Neural cell (in vitro differentiated cells): ENCODE data around the gene PPP1R9B. TPM values are rescaled to one million over a fixed set of nuclear protein-coding genes. Genes with fewer than 3 reads are reported as not detected.

Experiments used
- H2AFZ ChIP-seq: fragments of 200-600, 300-800 bp; sonication (generic), shearing (Covaris generic); 2 replicates; pipeline ENCODE4 v1.6.0; 2014; ENCODE audit warnings: low read depth, mild to moderate bottlenecking, antibody characterized with exemption, low read length, moderate library complexity
- H3F3A ChIP-seq: fragments of 200-600 bp; shearing (Covaris generic); 2 replicates; pipeline ENCODE4 v1.6.1; 2016; ENCODE audit warnings: mild to moderate bottlenecking, moderate library complexity, mixed read lengths, antibody characterized with exemption, low read length; ENCODE audit not compliant: insufficient read depth, poor library complexity, severe bottlenecking
- H3K27ac ChIP-seq: fragments of 200-600, 300-800 bp; sonication (generic), shearing (Covaris generic); 2 replicates; pipeline ENCODE4 v1.5.1; 2014; ENCODE audit warnings: mild to moderate bottlenecking, low read length, moderate library complexity
- H3K27me3 ChIP-seq: fragments of 300-800, 200-600 bp; sonication (generic), shearing (Covaris generic); 2 replicates; pipeline ENCODE4 v1.6.0; 2014; ENCODE audit warnings: mild to moderate bottlenecking, low read depth, low read length, moderate library complexity; ENCODE audit not compliant: insufficient read depth
- H3K36me3 ChIP-seq: fragments of 300-800, 200-600 bp; sonication (generic), shearing (Covaris generic); 2 replicates; pipeline ENCODE4 v1.5.1; 2014; ENCODE audit warnings: mild to moderate bottlenecking, antibody characterized with exemption, low read length, moderate library complexity; ENCODE audit not compliant: insufficient read depth
- H3K4me2 ChIP-seq: fragments of 300-800, 200-600 bp; sonication (generic), shearing (Covaris generic); 2 replicates; pipeline ENCODE4 v1.6.0; 2014; ENCODE audit warnings: mild to moderate bottlenecking, low read length
- H3K4me3 ChIP-seq: fragments of 300-800, 200-600 bp; sonication (generic), shearing (Covaris generic); 2 replicates; pipeline ENCODE4 v1.5.1; 2014; ENCODE audit warnings: mild to moderate bottlenecking, low read length, moderate library complexity
- H3K79me2 ChIP-seq: fragments of 200-600 bp; shearing (Covaris generic); replicated peaks from 2 replicates; pipeline ENCODE4 v1.6.0; 2014; ENCODE audit warnings: mild to moderate bottlenecking, low read length, moderate library complexity; ENCODE audit not compliant: insufficient read depth
- H3K9ac ChIP-seq: fragments of 300-800, 200-600 bp; sonication (generic), shearing (Covaris generic); 2 replicates; pipeline ENCODE4 v1.6.1; 2016; ENCODE audit warnings: mild to moderate bottlenecking, low read length, mixed read lengths
- H3K9me2 ChIP-seq: fragments of 200-600 bp; shearing (Covaris generic); 2 replicates; pipeline ENCODE4 v1.6.1; 2016; ENCODE audit warnings: mild to moderate bottlenecking, low read length, mixed read lengths; ENCODE audit not compliant: insufficient read depth
- H3K9me3 ChIP-seq: fragments of 200-600, 300-800 bp; sonication (generic), shearing (Covaris generic); 2 replicates; pipeline ENCODE4 v1.6.1; 2016; ENCODE audit warnings: mild to moderate bottlenecking, mixed run types, low read length, moderate library complexity, mixed read lengths
- H4K20me1 ChIP-seq: fragments of 200-600 bp; shearing (Covaris generic); 2 replicates; pipeline ENCODE4 v1.6.1; 2016; ENCODE audit warnings: mild to moderate bottlenecking, mixed run types; ENCODE audit not compliant: insufficient read depth
- CTCF ChIP-seq: fragments of 450-650 bp; IDR thresholded peaks from 2 replicates; pipeline ENCODE4 v1.5.1; 2014; ENCODE audit warnings: antibody characterized with exemption, mild to moderate bottlenecking, moderate library complexity; ENCODE audit not compliant: poor library complexity, severe bottlenecking
- EP300 ChIP-seq: fragments of 450-650 bp; conservative IDR thresholded peaks from 2 replicates; pipeline ENCODE4 v1.6.1; 2014; ENCODE audit warnings: antibody characterized with exemption, mild to moderate bottlenecking, moderate library complexity; ENCODE audit not compliant: poor library complexity, severe bottlenecking
- EZH2 ChIP-seq: fragments of 200-600, 300-800 bp; shearing (Covaris generic), sonication (generic); IDR thresholded peaks from 2 replicates; pipeline ENCODE4 v1.6.1; 2014; ENCODE audit warnings: antibody characterized with exemption, low read length, borderline replicate concordance, mild to moderate bottlenecking; ENCODE audit not compliant: insufficient read depth, poor library complexity, severe bottlenecking
- MXI1 ChIP-seq: fragments of 450-650 bp; conservative IDR thresholded peaks from 2 replicates; pipeline ENCODE4 v1.6.1; 2014; ENCODE audit warnings: antibody characterized with exemption, mild to moderate bottlenecking; ENCODE audit not compliant: poor library complexity, severe bottlenecking
- POLR2AphosphoS5 ChIP-seq: IDR thresholded peaks from 2 replicates; pipeline ENCODE4 v1.6.1; 2012
- RAD21 ChIP-seq: fragments of 450-650 bp; conservative IDR thresholded peaks from 2 replicates; pipeline ENCODE4 v1.6.1; 2014; ENCODE audit warnings: antibody characterized with exemption, mild to moderate bottlenecking, moderate library complexity
- REST ChIP-seq: IDR thresholded peaks from 2 replicates; pipeline ENCODE4 v1.6.1; 2012; ENCODE audit warnings: borderline replicate concordance
- SMC3 ChIP-seq: fragments of 450-650 bp; conservative IDR thresholded peaks from 2 replicates; pipeline ENCODE4 v1.6.1; 2014; ENCODE audit warnings: antibody characterized with exemption, mild to moderate bottlenecking, moderate library complexity; ENCODE audit not compliant: poor library complexity
- TAF1 ChIP-seq: IDR thresholded peaks from 2 replicates; pipeline ENCODE4 v1.6.1; 2012; ENCODE audit warnings: low read depth
- polyA plus RNA-seq: library from polyadenylated mRNA; depleted of rRNA; stranded (reverse); fragments of >200 nt; gene quantifications from 2 replicates; pipeline ENCODE4 v1.2.3, GENCODE V29; 2014

PPP1R9B gene
- polyA plus RNA-seq, 1 donor from 2014 or later, result 29.2 TPM

GRCh38 chr17:50132104-50132794, 18.2 kb downstream of the PPP1R9B start:
- no peak overlapping the region for H3K4me3 ChIP-seq
- H3K36me3 ChIP-seq, result no peaks in the 10 kb centered on the region
- TF ChIP-seq MXI1 (no peak), TAF1 (no peak), RAD21 (no peak), POLR2AphosphoS5 (no peak), EZH2 (no peak), CTCF (no peak), REST (no peak), EP300 (no peak), SMC3 (no peak)
- H3K27ac ChIP-seq, result no peak overlapping the region
- H3K79me2 ChIP-seq, result peaks cover 17% of the 10 kb centered on the region
- H2AFZ ChIP-seq, result no peak overlapping the region
- no peaks in the 10 kb centered on the region for H3K9me2 ChIP-seq
- no peak overlapping the region for H3K9ac ChIP-seq
- no peaks in the 10 kb centered on the region for H3K27me3 ChIP-seq
- H4K20me1 ChIP-seq, result no peaks in the 10 kb centered on the region
- no peaks in the 10 kb centered on the region for H3F3A ChIP-seq
- H3K9me3 ChIP-seq, result no peaks in the 10 kb centered on the region
- H3K4me2 ChIP-seq, result no peak overlapping the region

GRCh38 chr17:50130559-50131305, 19.7 kb downstream of the PPP1R9B start:
- Histone ChIP-seq H3K4me2 (peak overlapping the region; percentile 70), H3K27me3 (no peaks in the 10 kb centered on the region), H3K9ac (peak overlapping the region; percentile 99), H3F3A (no peaks in the 10 kb centered on the region), H3K79me2 (peaks cover 17% of the 10 kb centered on the region), H3K4me3 (peak overlapping the region; percentile 94), H3K9me2 (no peaks in the 10 kb centered on the region), H2AFZ (no peak overlapping the region), H3K36me3 (no peaks in the 10 kb centered on the region), H3K9me3 (no peaks in the 10 kb centered on the region), H3K27ac (peak overlapping the region; percentile 92), H4K20me1 (no peaks in the 10 kb centered on the region)
- no peak for TF ChIP-seq RAD21
- TF ChIP-seq SMC3, result no peak
- TF ChIP-seq CTCF, result no peak
- TF ChIP-seq TAF1, result no peak
- no peak for TF ChIP-seq EP300
- no peak for TF ChIP-seq MXI1
- TF ChIP-seq POLR2AphosphoS5, result no peak
- no peak for TF ChIP-seq EZH2
- TF ChIP-seq REST, result no peak
